ENCODE results near the gene ATP5PO. TPM values are rescaled to one million over a fixed set of nuclear protein-coding genes. Genes with fewer than 3 reads are reported as not detected.

Gene ATP5PO
- total and polyA plus RNA-seq, 2 donors (not counting 1 experiment from before 2014, with no cell fraction given) = 154 to 259 TPM

DNA sequence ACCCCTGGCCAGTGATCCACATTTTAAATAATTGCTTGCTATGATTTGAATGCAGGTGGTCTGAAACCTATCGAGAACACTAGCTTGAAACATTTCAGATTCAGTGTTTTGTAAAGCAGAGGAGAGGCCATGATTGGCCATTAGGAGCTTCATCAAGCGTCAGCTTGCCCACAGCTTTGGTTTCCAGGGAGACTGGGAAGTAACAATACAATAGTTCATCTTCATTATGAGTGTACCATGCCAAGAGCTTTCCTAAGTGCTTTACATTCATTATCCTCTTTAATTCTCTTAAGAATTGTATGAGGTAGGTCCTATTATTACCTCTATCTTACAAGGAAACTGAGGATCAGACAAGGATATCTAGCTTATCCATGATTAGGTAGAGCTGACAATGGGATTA is 27.7 kb upstream of the ATP5PO start:
- no peaks in the 10 kb centered on the region for H3K79me2 ChIP-seq (ENCODE audit: control insufficient read depth, insufficient read depth, low read length)
- no peaks in the 10 kb centered on the region for H3K36me3 ChIP-seq (ENCODE audit: control insufficient read depth, insufficient read depth, low read length)
- H3K27ac ChIP-seq (ENCODE audit: insufficient read depth, low read length) = no peak overlapping the region
- no peaks in the 10 kb centered on the region for H4K20me1 ChIP-seq (ENCODE audit: control insufficient read depth, extremely low read depth, insufficient read depth, low read length)
- no peak for DNase-seq (ENCODE audit: low read depth in 2 of 2)
- peaks cover 10% of the 10 kb centered on the region for H3K4me1 ChIP-seq (ENCODE audit: control insufficient read depth, extremely low read depth, insufficient read depth, low read length)
- TF ChIP-seq, protein P1, sequence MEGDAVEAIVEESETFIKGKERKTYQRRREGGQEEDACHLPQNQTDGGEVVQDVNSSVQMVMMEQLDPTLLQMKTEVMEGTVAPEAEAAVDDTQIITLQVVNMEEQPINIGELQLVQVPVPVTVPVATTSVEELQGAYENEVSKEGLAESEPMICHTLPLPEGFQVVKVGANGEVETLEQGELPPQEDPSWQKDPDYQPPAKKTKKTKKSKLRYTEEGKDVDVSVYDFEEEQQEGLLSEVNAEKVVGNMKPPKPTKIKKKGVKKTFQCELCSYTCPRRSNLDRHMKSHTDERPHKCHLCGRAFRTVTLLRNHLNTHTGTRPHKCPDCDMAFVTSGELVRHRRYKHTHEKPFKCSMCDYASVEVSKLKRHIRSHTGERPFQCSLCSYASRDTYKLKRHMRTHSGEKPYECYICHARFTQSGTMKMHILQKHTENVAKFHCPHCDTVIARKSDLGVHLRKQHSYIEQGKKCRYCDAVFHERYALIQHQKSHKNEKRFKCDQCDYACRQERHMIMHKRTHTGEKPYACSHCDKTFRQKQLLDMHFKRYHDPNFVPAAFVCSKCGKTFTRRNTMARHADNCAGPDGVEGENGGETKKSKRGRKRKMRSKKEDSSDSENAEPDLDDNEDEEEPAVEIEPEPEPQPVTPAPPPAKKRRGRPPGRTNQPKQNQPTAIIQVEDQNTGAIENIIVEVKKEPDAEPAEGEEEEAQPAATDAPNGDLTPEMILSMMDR (conservative IDR thresholded peaks at IDR 0.05 in 1 of 2, IDR thresholded peaks at IDR 0.05 in 1 of 2; ENCODE audit: low read depth in 1 of 2, low read length in 2 of 2) = no peak
- no peak for TF ChIP-seq EZH2 (IDR thresholded peaks at IDR 0.05; ENCODE audit: low read length, missing control alignments)
- no peak overlapping the region for H2AFZ ChIP-seq (ENCODE audit: low read length)
- no peak overlapping the region for H3K4me3 ChIP-seq (replicated peaks in 1 of 4; ENCODE audit: control extremely low read depth in 1 of 4, insufficient read depth in 1 of 4, low read depth in 3 of 4, low read length in 4 of 4)
- H3K9ac ChIP-seq (ENCODE audit: insufficient read depth, low read length) = no peak overlapping the region
- H3K27me3 ChIP-seq (ENCODE audit: control insufficient read depth, insufficient read depth, low read length) = no peaks in the 10 kb centered on the region
- H3K9me3 ChIP-seq (ENCODE audit: control insufficient read depth, insufficient read depth, low read depth, low read length) = no peaks in the 10 kb centered on the region
- H3K4me2 ChIP-seq (ENCODE audit: extremely low read depth, insufficient read depth, low read length) = no peak overlapping the region

DNA sequence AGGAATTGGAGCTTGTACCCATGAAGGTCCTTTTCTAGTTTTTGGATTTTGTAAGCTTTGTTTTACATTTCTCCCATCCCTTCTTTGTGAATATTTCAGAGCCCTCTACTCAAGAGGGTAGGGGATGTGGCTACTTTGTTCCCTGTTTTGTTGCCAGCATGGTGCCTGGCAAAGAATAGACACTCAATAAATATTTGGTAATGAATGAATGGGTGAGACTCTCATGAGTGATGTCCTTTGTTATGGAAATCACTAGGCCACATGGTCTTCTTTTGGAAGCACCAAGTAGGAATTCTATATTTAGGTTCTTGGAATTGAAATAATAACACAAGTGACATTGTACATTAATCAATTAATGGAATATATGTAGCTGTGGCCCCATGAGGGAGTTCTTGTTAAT is 26.8 kb upstream of the ATP5PO start:
- no peak overlapping the region for H2AFZ ChIP-seq (ENCODE audit: low read length)
- H4K20me1 ChIP-seq (ENCODE audit: control insufficient read depth, extremely low read depth, insufficient read depth, low read length) = no peaks in the 10 kb centered on the region
- no peak overlapping the region for H3K4me3 ChIP-seq (replicated peaks in 1 of 4; ENCODE audit: control extremely low read depth in 1 of 4, insufficient read depth in 1 of 4, low read depth in 3 of 4, low read length in 4 of 4)
- no peak overlapping the region for H3K4me2 ChIP-seq (ENCODE audit: extremely low read depth, insufficient read depth, low read length)
- no peak for DNase-seq (ENCODE audit: low read depth in 2 of 2)
- peaks cover 6% of the 10 kb centered on the region for H3K4me1 ChIP-seq (ENCODE audit: control insufficient read depth, extremely low read depth, insufficient read depth, low read length)
- no peaks in the 10 kb centered on the region for H3K27me3 ChIP-seq (ENCODE audit: control insufficient read depth, insufficient read depth, low read length)
- no peaks in the 10 kb centered on the region for H3K9me3 ChIP-seq (ENCODE audit: control insufficient read depth, insufficient read depth, low read depth, low read length)
- no peaks in the 10 kb centered on the region for H3K36me3 ChIP-seq (ENCODE audit: control insufficient read depth, insufficient read depth, low read length)
- TF ChIP-seq EZH2 (IDR thresholded peaks at IDR 0.05; ENCODE audit: low read length, missing control alignments) = no peak
- TF ChIP-seq, protein P1 (conservative IDR thresholded peaks at IDR 0.05 in 1 of 2, IDR thresholded peaks at IDR 0.05 in 1 of 2; ENCODE audit: low read depth in 1 of 2, low read length in 2 of 2) = no peak
- H3K9ac ChIP-seq (ENCODE audit: insufficient read depth, low read length) = no peak overlapping the region
- H3K27ac ChIP-seq (ENCODE audit: insufficient read depth, low read length) = no peak overlapping the region
- no peaks in the 10 kb centered on the region for H3K79me2 ChIP-seq (ENCODE audit: control insufficient read depth, insufficient read depth, low read length)

DNA sequence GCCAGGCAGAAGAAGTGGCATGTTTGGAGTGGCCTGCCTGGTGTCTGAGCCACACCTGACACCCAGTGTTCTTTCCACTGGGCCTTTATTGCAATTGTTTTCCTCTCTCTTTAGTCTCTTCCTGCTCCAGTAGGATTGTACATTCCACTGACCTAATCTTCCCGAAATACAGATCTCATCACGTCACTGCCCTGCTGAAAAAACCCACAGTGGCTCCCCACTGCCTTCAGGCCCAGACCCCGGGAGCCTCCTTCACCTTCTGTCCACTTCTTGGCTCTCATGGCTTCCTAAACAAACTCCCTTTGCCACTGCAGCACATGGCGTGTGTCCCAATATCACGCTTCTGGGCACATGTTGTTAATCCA is 25.3 kb upstream of the ATP5PO start:
- Histone ChIP-seq H3K9ac (ENCODE audit: insufficient read depth, low read length) (no peak overlapping the region), H3K36me3 (ENCODE audit: control insufficient read depth, insufficient read depth, low read length) (no peaks in the 10 kb centered on the region), H3K27ac (ENCODE audit: insufficient read depth, low read length) (no peak overlapping the region), H3K27me3 (ENCODE audit: control insufficient read depth, insufficient read depth, low read length) (no peaks in the 10 kb centered on the region), H3K4me1 (ENCODE audit: control insufficient read depth, extremely low read depth, insufficient read depth, low read length) (peaks cover 2% of the 10 kb centered on the region), H3K4me2 (ENCODE audit: extremely low read depth, insufficient read depth, low read length) (no peak overlapping the region), H3K79me2 (ENCODE audit: control insufficient read depth, insufficient read depth, low read length) (no peaks in the 10 kb centered on the region), H2AFZ (ENCODE audit: low read length) (peak overlapping the region; percentile 2), H4K20me1 (ENCODE audit: control insufficient read depth, extremely low read depth, insufficient read depth, low read length) (no peaks in the 10 kb centered on the region), H3K9me3 (ENCODE audit: control insufficient read depth, insufficient read depth, low read depth, low read length) (no peaks in the 10 kb centered on the region), H3K4me3 (replicated peaks in 1 of 4; ENCODE audit: control extremely low read depth in 1 of 4, insufficient read depth in 1 of 4, low read depth in 3 of 4, low read length in 4 of 4) (no peak overlapping the region)
- DNase-seq (ENCODE audit: low read depth in 2 of 2) = peak; percentile 57 to 66
- no peak for TF ChIP-seq EZH2 (IDR thresholded peaks at IDR 0.05; ENCODE audit: low read length, missing control alignments)
- TF ChIP-seq, protein P1 (conservative IDR thresholded peaks at IDR 0.05 in 1 of 2, IDR thresholded peaks at IDR 0.05 in 1 of 2; ENCODE audit: low read depth in 1 of 2, low read length in 2 of 2) = no peak

Data from fibroblast of lung (primary cell).